HepG2 (cell line): ENCODE measurements around the gene NUAK1. TPM values are rescaled to one million over a fixed set of nuclear protein-coding genes. Genes with fewer than 3 reads are reported as not detected.
A peak's percentile ranks its signal among the peaks of the same experiment; 100 is the strongest.

Source experiments
- AGO1 ChIP-seq: fragments of 200-400 bp; formaldehyde crosslinking; IDR thresholded peaks from 2 replicates; pipeline ENCODE4 v1.6.1; 2017; ENCODE audit warnings: mild to moderate bottlenecking, low read depth, low read length, moderate library complexity; ENCODE audit not compliant: poor library complexity, severe bottlenecking
- CENPT ChIP-seq: sonication (generic); formaldehyde crosslinking; IDR thresholded peaks from 2 replicates; pipeline ENCODE4 v1.8.0; 2022; ENCODE audit warnings: low read depth, mild to moderate bottlenecking, moderate library complexity, missing genetic modification reagents
- DPF2 ChIP-seq: sonication (generic); formaldehyde crosslinking; IDR thresholded peaks from 2 replicates; pipeline ENCODE4 v1.4.0; 2020; ENCODE audit warnings: mild to moderate bottlenecking, low read depth, missing genetic modification reagents, borderline replicate concordance
- EZH2 ChIP-seq: conservative IDR thresholded peaks from 2 replicates; pipeline ENCODE4 v1.6.1; 2012; ENCODE audit warnings: mild to moderate bottlenecking, low read depth, low read length, moderate library complexity
- FOXP1 ChIP-seq, 2 experiments: fragments of 450-650 bp in 1 of 2; IDR thresholded peaks; 2 replicates each; pipeline ENCODE4 v1.6.1; 2017 to 2018; ENCODE audit warnings: antibody characterized with exemption in 1 of 2
- HIVEP1 ChIP-seq: sonication (generic); formaldehyde crosslinking; IDR thresholded peaks from 2 replicates; pipeline ENCODE4 v1.4.0; 2020; ENCODE audit warnings: mild to moderate bottlenecking, missing genetic modification reagents
- HOMEZ ChIP-seq: IDR thresholded peaks from 2 replicates; pipeline ENCODE4 v1.6.1; 2016; ENCODE audit warnings: low read depth
- JARID2 ChIP-seq: sonication (generic); formaldehyde crosslinking; IDR thresholded peaks from 2 replicates; pipeline ENCODE4 v1.8.1; 2023; ENCODE audit warnings: missing genetic modification reagents, inconsistent platforms; ENCODE audit not compliant: insufficient replicate concordance
- KLF15 ChIP-seq: sonication (generic); formaldehyde crosslinking; IDR thresholded peaks from 2 replicates; pipeline ENCODE4 v1.8.1; 2023; ENCODE audit warnings: borderline replicate concordance, mild to moderate bottlenecking, inconsistent platforms, missing genetic modification reagents, mixed read lengths
- NFYC ChIP-seq: IDR thresholded peaks from 2 replicates; pipeline ENCODE4 v1.6.1; 2016; ENCODE audit warnings: missing genetic modification reagents, missing compliant biosample characterization
- NR2C2 ChIP-seq: sonication (generic); formaldehyde crosslinking; IDR thresholded peaks from 2 replicates; pipeline ENCODE4 v1.4.0; 2020; ENCODE audit warnings: missing genetic modification reagents, mild to moderate bottlenecking, moderate library complexity, borderline replicate concordance
- PAWR ChIP-seq: sonication (generic); formaldehyde crosslinking; IDR thresholded peaks from 2 replicates; pipeline ENCODE4 v1.4.0; 2020; ENCODE audit warnings: missing genetic modification reagents, mild to moderate bottlenecking, borderline replicate concordance
- PCBP1 ChIP-seq: fragments of 200-400 bp; formaldehyde crosslinking; IDR thresholded peaks from 2 replicates; pipeline ENCODE4 v1.6.1; 2017; ENCODE audit warnings: mild to moderate bottlenecking, low read depth, low read length, borderline replicate concordance
- PHF5A ChIP-seq: IDR thresholded peaks from one replicate; pipeline ENCODE4 v1.6.1; 2018; ENCODE audit warnings: low read depth, missing genetic modification reagents; ENCODE audit not compliant: unreplicated experiment
- POLR2A ChIP-seq, 2 experiments: IDR thresholded peaks; 2 replicates each; pipeline ENCODE4 v1.6.1; 2011; ENCODE audit warnings: low read depth in 2 of 2, low read length in 2 of 2, mild to moderate bottlenecking in 1 of 2, moderate library complexity in 1 of 2; ENCODE audit not compliant: insufficient read depth in 1 of 2
- SRSF1 ChIP-seq: fragments of 200-400 bp; formaldehyde crosslinking; optimal IDR thresholded peaks from 2 replicates; pipeline ENCODE3; 2017; ENCODE audit warnings: mild to moderate bottlenecking, low read depth, low read length, moderate library complexity
- TAF1 ChIP-seq: sonication (generic); formaldehyde crosslinking; IDR thresholded peaks from 2 replicates; pipeline ENCODE4 v1.4.0; 2020; ENCODE audit warnings: missing genetic modification reagents
- YEATS2 ChIP-seq: sonication (generic); formaldehyde crosslinking; IDR thresholded peaks from 2 replicates; pipeline ENCODE4 v1.4.0; 2020; ENCODE audit warnings: missing genetic modification reagents, borderline replicate concordance
- ZBTB10 ChIP-seq: sonication (generic); formaldehyde crosslinking; IDR thresholded peaks from 2 replicates; pipeline ENCODE4 v1.4.0; 2020; ENCODE audit warnings: missing genetic modification reagents, borderline replicate concordance
- ZNF367 ChIP-seq: sonication (generic); formaldehyde crosslinking; IDR thresholded peaks from 2 replicates; pipeline ENCODE4 v1.4.0; 2020; ENCODE audit warnings: missing genetic modification reagents, borderline replicate concordance
- ZNF572 ChIP-seq: sonication (generic); formaldehyde crosslinking; IDR thresholded peaks from 2 replicates; pipeline ENCODE4 v1.5.1; 2020; ENCODE audit warnings: mild to moderate bottlenecking, missing genetic modification reagents
- ZNF720 ChIP-seq: sonication (generic); formaldehyde crosslinking; IDR thresholded peaks from 2 replicates; pipeline ENCODE4 v1.4.0; 2020; ENCODE audit warnings: missing genetic modification reagents
- ZNF772 ChIP-seq: sonication (generic); formaldehyde crosslinking; IDR thresholded peaks from 2 replicates; pipeline ENCODE4 v1.5.0; 2020; ENCODE audit warnings: mild to moderate bottlenecking, missing genetic modification reagents
- ZXDC ChIP-seq: sonication (generic); formaldehyde crosslinking; IDR thresholded peaks from 2 replicates; pipeline ENCODE4 v1.5.0; 2020; ENCODE audit warnings: mild to moderate bottlenecking, missing genetic modification reagents
- polyA plus RNA-seq, 8 experiments: library from polyadenylated mRNA; depleted of rRNA in 3 of 8; stranded (reverse) in 7 of 8; unstranded in 1 of 8; fragments of >200 nt; fragmentation: Illumina TruSeq in 4 of 8; extraction: Trizol in 4 of 8; gene quantifications; 2 replicates each; pipeline versions ENCODE4 v1.2.1 to v1.2.3, GENCODE V29; 2011 to 2016; ENCODE audit warnings: low read depth in 4 of 8, missing spikeins in 1 of 8, mixed read lengths in 1 of 8; ENCODE audit not compliant: insufficient read depth in 1 of 8
- total RNA-seq, 5 experiments: library from RNA; depleted of rRNA; stranded (reverse); fragments of >200 nt; fragmentation: Illumina TruSeq; extraction: Trizol; gene quantifications; 2 replicates each; pipeline ENCODE4 v1.2.3, GENCODE V29; 2016; ENCODE audit warnings: low read depth in 1 of 5

The NUAK1 gene
- total and polyA plus RNA-seq, 2 of the 13 experiments (the other 11 are each of a cell fraction or from before 2014, with no cell fraction given): 1.7 to 1.9 TPM

- TF ChIP-seq ZXDC (CRISPR knock-in tag) (no peak), HOMEZ (CRISPR knock-in tag) (no peak), YEATS2 (CRISPR knock-in tag) (no peak), KLF15 (CRISPR knock-in tag) (no peak), EZH2 (0 out of 2 replicates have a peak, but pooled peaks have one; percentile 42), CENPT (CRISPR knock-in tag) (no peak), POLR2A (IDR thresholded peaks at IDR 0.05; ENCODE audit: insufficient read depth in 1 of 2, low read depth in 2 of 2, low read length in 2 of 2) (no peak; a peak in 1 of 4 replicates), SRSF1 (no peak), ZNF720 (CRISPR knock-in tag) (no peak), HIVEP1 (CRISPR knock-in tag) (no peak), ZNF772 (CRISPR knock-in tag) (peak; percentile 24; the same call in 1 of the 2 replicates), NFYC (CRISPR knock-in tag) (no peak), JARID2 (no peak), FOXP1 (IDR thresholded peaks at IDR 0.05) (no peak), FOXP1 (CRISPR knock-in tag; IDR thresholded peaks at IDR 0.05) (no peak), NR2C2 (CRISPR knock-in tag) (no peak), ZNF367 (CRISPR knock-in tag) (no peak), ZBTB10 (CRISPR knock-in tag) (peak; percentile 73; the same call in 1 of the 2 replicates), DPF2 (no peak), PHF5A (CRISPR knock-in tag) (no peak), ZNF572 (CRISPR knock-in tag) (no peak), AGO1 (no peak), PCBP1 (no peak), PAWR (no peak), TAF1 (CRISPR knock-in tag) (no peak; the same call in 1 of the 2 replicates)
Observed at GRCh38 chr12:106139422-106140171, 843 bp upstream of the NUAK1 start (continued).
